ENCODE results near the gene DCUN1D2.

DCUN1D2 gene

GRCh38 chr13:113428871-113429607 is 61.5 kb downstream of the DCUN1D2 start:
- Histone ChIP-seq H3K4me1 (ENCODE audit: insufficient read depth, low read length) (no peaks in the 10 kb centered on the region), H3K9ac (ENCODE audit: low read depth, low read length) (no peak overlapping the region)

GRCh38 chr13:113428469-113428865 is 62.0 kb downstream of the DCUN1D2 start:
- Histone ChIP-seq H3K36me3 (ENCODE audit: insufficient read depth, low read length) (no peaks in the 10 kb centered on the region), H3K9me3 (ENCODE audit: control insufficient read depth, insufficient read depth, low read length) (no peaks in the 10 kb centered on the region), H3K4me1 (ENCODE audit: insufficient read depth, low read length) (no peaks in the 10 kb centered on the region), H3K9ac (ENCODE audit: low read depth, low read length) (no peak overlapping the region)

More at GRCh38 chr13:113428871-113429607, 61.5 kb downstream of the DCUN1D2 start:
- H3K9me3 ChIP-seq (ENCODE audit: control insufficient read depth, insufficient read depth, low read length): no peaks in the 10 kb centered on the region
- H3K36me3 ChIP-seq (ENCODE audit: insufficient read depth, low read length): no peaks in the 10 kb centered on the region

GRCh38 chr13:113427562-113428468 is 62.7 kb downstream of the DCUN1D2 start:
- Histone ChIP-seq H3K9me3 (ENCODE audit: control insufficient read depth, insufficient read depth, low read length) (no peaks in the 10 kb centered on the region), H3K4me1 (ENCODE audit: insufficient read depth, low read length) (no peaks in the 10 kb centered on the region), H3K36me3 (ENCODE audit: insufficient read depth, low read length) (no peaks in the 10 kb centered on the region), H3K9ac (ENCODE audit: low read depth, low read length) (no peak overlapping the region)

GRCh38 chr13:113426591-113426986 is 63.9 kb downstream of the DCUN1D2 start:
- Histone ChIP-seq H3K9ac (ENCODE audit: low read depth, low read length) (no peak overlapping the region), H3K36me3 (ENCODE audit: insufficient read depth, low read length) (no peaks in the 10 kb centered on the region), H3K4me1 (ENCODE audit: insufficient read depth, low read length) (peaks cover 10% of the 10 kb centered on the region), H3K9me3 (ENCODE audit: control insufficient read depth, insufficient read depth, low read length) (no peaks in the 10 kb centered on the region)

GRCh38 chr13:113425941-113426590 is 64.4 kb downstream of the DCUN1D2 start:
- H3K9ac ChIP-seq (ENCODE audit: low read depth, low read length): no peak overlapping the region
- H3K36me3 ChIP-seq (ENCODE audit: insufficient read depth, low read length): no peaks in the 10 kb centered on the region
- H3K9me3 ChIP-seq (ENCODE audit: control insufficient read depth, insufficient read depth, low read length): no peaks in the 10 kb centered on the region
- H3K4me1 ChIP-seq (ENCODE audit: insufficient read depth, low read length): peaks cover 11% of the 10 kb centered on the region

- Histone ChIP-seq H3K36me3 (ENCODE audit: insufficient read depth, low read length) (no peaks in the 10 kb centered on the region), H3K9ac (ENCODE audit: low read depth, low read length) (no peak overlapping the region), H3K4me1 (ENCODE audit: insufficient read depth, low read length) (peaks cover 11% of the 10 kb centered on the region), H3K9me3 (ENCODE audit: control insufficient read depth, insufficient read depth, low read length) (no peaks in the 10 kb centered on the region)
These were observed 66.9 kb downstream of the DCUN1D2 start for GRCh38 chr13:113423520-113424163.

- Histone ChIP-seq H3K36me3 (ENCODE audit: insufficient read depth, low read length) (no peaks in the 10 kb centered on the region), H3K9ac (ENCODE audit: low read depth, low read length) (no peak overlapping the region), H3K9me3 (ENCODE audit: control insufficient read depth, insufficient read depth, low read length) (no peaks in the 10 kb centered on the region), H3K4me1 (ENCODE audit: insufficient read depth, low read length) (peaks cover 11% of the 10 kb centered on the region)
These were observed 67.5 kb downstream of the DCUN1D2 start for GRCh38 chr13:113422807-113423519.

GRCh38 chr13:113421673-113422270 is 68.7 kb downstream of the DCUN1D2 start:
- Histone ChIP-seq H3K4me1 (ENCODE audit: insufficient read depth, low read length) (peaks cover 11% of the 10 kb centered on the region), H3K36me3 (ENCODE audit: insufficient read depth, low read length) (no peaks in the 10 kb centered on the region), H3K9me3 (ENCODE audit: control insufficient read depth, insufficient read depth, low read length) (no peaks in the 10 kb centered on the region), H3K9ac (ENCODE audit: low read depth, low read length) (no peak overlapping the region)

- H3K4me1 ChIP-seq (ENCODE audit: insufficient read depth, low read length): peaks cover 11% of the 10 kb centered on the region
- no peaks in the 10 kb centered on the region for H3K9me3 ChIP-seq (ENCODE audit: control insufficient read depth, insufficient read depth, low read length)
- H3K36me3 ChIP-seq (ENCODE audit: insufficient read depth, low read length): no peaks in the 10 kb centered on the region
- no peak overlapping the region for H3K9ac ChIP-seq (ENCODE audit: low read depth, low read length)
These were observed 69.5 kb downstream of the DCUN1D2 start for GRCh38 chr13:113420833-113421600.

GRCh38 chr13:113420232-113420631 is 70.3 kb downstream of the DCUN1D2 start:
- H3K9me3 ChIP-seq (ENCODE audit: control insufficient read depth, insufficient read depth, low read length): no peaks in the 10 kb centered on the region
- no peaks in the 10 kb centered on the region for H3K36me3 ChIP-seq (ENCODE audit: insufficient read depth, low read length)
- H3K9ac ChIP-seq (ENCODE audit: low read depth, low read length): no peak overlapping the region
- peaks cover 11% of the 10 kb centered on the region for H3K4me1 ChIP-seq (ENCODE audit: insufficient read depth, low read length)

GRCh38 chr13:113419531-113420193 is 70.8 kb downstream of the DCUN1D2 start:
- Histone ChIP-seq H3K36me3 (ENCODE audit: insufficient read depth, low read length) (no peaks in the 10 kb centered on the region), H3K9me3 (ENCODE audit: control insufficient read depth, insufficient read depth, low read length) (no peaks in the 10 kb centered on the region), H3K9ac (ENCODE audit: low read depth, low read length) (no peak overlapping the region), H3K4me1 (ENCODE audit: insufficient read depth, low read length) (peaks cover 11% of the 10 kb centered on the region)

GRCh38 chr13:113418722-113419049 is 71.8 kb downstream of the DCUN1D2 start:
- Histone ChIP-seq H3K9me3 (ENCODE audit: control insufficient read depth, insufficient read depth, low read length) (no peaks in the 10 kb centered on the region), H3K9ac (ENCODE audit: low read depth, low read length) (no peak overlapping the region), H3K36me3 (ENCODE audit: insufficient read depth, low read length) (no peaks in the 10 kb centered on the region), H3K4me1 (ENCODE audit: insufficient read depth, low read length) (peaks cover 11% of the 10 kb centered on the region)
